HCT116 (cell line): ENCODE data around the gene SLC7A10.

Source experiments
- EZH2phosphoT487 ChIP-seq: fragments of 200-600 bp; IDR thresholded peaks from 2 replicates; pipeline ENCODE4 v1.6.1; 2018; ENCODE audit warnings: antibody characterized with exemption, borderline replicate concordance
- TF ChIP-seq, protein P1 (sequence below), 3 experiments: fragments of 200-600 bp in 1 of 3; sonication (generic) in 1 of 3; IDR thresholded peaks in 2 of 3; conservative IDR thresholded peaks in 1 of 3; 2 replicates each; pipeline ENCODE4 v1.5.1; 2012 to 2017; ENCODE audit warnings: low read depth in 2 of 3, low read length in 2 of 3, antibody characterized with exemption in 1 of 3, borderline replicate concordance in 1 of 3, control low read depth in 1 of 3, mild to moderate bottlenecking in 1 of 3, mixed read lengths in 1 of 3, mixed run types in 1 of 3, moderate library complexity in 1 of 3; ENCODE audit not compliant: insufficient read depth in 1 of 3

DNA sequence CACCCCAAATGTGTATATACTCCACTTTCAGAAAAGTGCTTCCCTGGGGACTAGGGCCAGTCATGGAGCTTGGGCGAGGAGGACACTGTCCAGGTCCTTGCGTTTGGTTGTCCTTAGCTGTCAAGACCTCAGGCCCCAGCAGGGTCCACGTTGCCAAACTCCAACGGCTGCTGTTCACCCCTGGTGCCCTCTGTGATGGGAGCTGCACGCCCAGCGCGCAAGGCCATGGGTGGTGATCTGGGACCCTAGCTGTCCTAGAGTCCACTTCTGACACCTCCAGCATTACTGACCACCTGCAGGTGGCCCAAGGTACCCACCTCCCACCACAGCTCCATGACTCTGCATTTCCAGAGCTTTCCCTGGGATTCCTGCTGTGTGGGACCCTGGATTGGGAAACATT, 27.5 kb downstream of the SLC7A10 start:
- no peak for TF ChIP-seq EZH2phosphoT487
- TF ChIP-seq, protein P1, sequence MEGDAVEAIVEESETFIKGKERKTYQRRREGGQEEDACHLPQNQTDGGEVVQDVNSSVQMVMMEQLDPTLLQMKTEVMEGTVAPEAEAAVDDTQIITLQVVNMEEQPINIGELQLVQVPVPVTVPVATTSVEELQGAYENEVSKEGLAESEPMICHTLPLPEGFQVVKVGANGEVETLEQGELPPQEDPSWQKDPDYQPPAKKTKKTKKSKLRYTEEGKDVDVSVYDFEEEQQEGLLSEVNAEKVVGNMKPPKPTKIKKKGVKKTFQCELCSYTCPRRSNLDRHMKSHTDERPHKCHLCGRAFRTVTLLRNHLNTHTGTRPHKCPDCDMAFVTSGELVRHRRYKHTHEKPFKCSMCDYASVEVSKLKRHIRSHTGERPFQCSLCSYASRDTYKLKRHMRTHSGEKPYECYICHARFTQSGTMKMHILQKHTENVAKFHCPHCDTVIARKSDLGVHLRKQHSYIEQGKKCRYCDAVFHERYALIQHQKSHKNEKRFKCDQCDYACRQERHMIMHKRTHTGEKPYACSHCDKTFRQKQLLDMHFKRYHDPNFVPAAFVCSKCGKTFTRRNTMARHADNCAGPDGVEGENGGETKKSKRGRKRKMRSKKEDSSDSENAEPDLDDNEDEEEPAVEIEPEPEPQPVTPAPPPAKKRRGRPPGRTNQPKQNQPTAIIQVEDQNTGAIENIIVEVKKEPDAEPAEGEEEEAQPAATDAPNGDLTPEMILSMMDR (IDR thresholded peaks at IDR 0.05 in 2 of 3, conservative IDR thresholded peaks at IDR 0.05 in 1 of 3; ENCODE audit: borderline replicate concordance in 1 of 3, insufficient read depth in 1 of 3, low read depth in 2 of 3, low read length in 2 of 3), result no peak
